ENCODE data around the gene MVB12B.
A peak's percentile ranks its signal among the peaks of the same experiment; 100 is the strongest.

Gene MVB12B

GRCh38 chr9:126398403-126399058 lies 71.9 kb downstream of the MVB12B start:
- Histone ChIP-seq H3K36me3 (ENCODE audit: control insufficient read depth in 1 of 2, insufficient read depth in 2 of 2, low read length in 2 of 2) (peaks cover 42 to 45% of the 10 kb centered on the region in 2 experiments), H3K79me2 (ENCODE audit: control insufficient read depth, insufficient read depth, low read length, poor library complexity) (no peaks in the 10 kb centered on the region), H3K4me1 (ENCODE audit: control insufficient read depth in 1 of 2, insufficient read depth in 2 of 2, low read length in 2 of 2) (peaks cover 0 to 3% of the 10 kb centered on the region in 2 experiments), H4K12ac (ENCODE audit: low read depth, low read length) (no peak overlapping the region), H2AK5ac (ENCODE audit: low read length) (no peak overlapping the region), H3K14ac (ENCODE audit: low read length) (no peak overlapping the region), H3K27me3 (ENCODE audit: insufficient read depth, low read length) (no peaks in the 10 kb centered on the region), H3K18ac (ENCODE audit: low read length) (no peak overlapping the region), H4K8ac (ENCODE audit: low read depth, low read length) (no peak overlapping the region), H2BK12ac (ENCODE audit: low read length) (no peak overlapping the region), H3K9me3 (ENCODE audit: insufficient read depth, low read depth, low read length) (no peaks in the 10 kb centered on the region), H2BK5ac (ENCODE audit: low read depth, low read length, poor library complexity) (no peak overlapping the region), H3K4me2 (ENCODE audit: low read length) (no peak overlapping the region), H2BK120ac (ENCODE audit: insufficient read depth, low read length, poor library complexity) (no peak overlapping the region), H3K9ac (ENCODE audit: low read length) (no peak overlapping the region), H3K4ac (ENCODE audit: low read depth, low read length) (no peak overlapping the region), H3K79me1 (ENCODE audit: low read length) (no peaks in the 10 kb centered on the region), H4K91ac (ENCODE audit: low read depth, low read length) (no peak overlapping the region), H2AFZ (ENCODE audit: insufficient read depth, low read length, poor library complexity) (no peak overlapping the region), H3K23ac (ENCODE audit: low read length) (no peak overlapping the region), H3K27ac (ENCODE audit: low read depth, low read length) (no peak overlapping the region), H3K4me3 (ENCODE audit: low read depth, low read length) (no peak overlapping the region)
- WGBS (ENCODE audit: extremely low coverage, insufficient coverage, insufficient read length): no CpG with 5 or more reads among the region's 25 CpGs
- DNase-seq: peak; percentile 80 to 84

- no peak overlapping the region for H3K9ac ChIP-seq (ENCODE audit: low read length)
- no peak overlapping the region for H4K8ac ChIP-seq (ENCODE audit: low read depth, low read length)
- no peak overlapping the region for H3K4ac ChIP-seq (ENCODE audit: low read depth, low read length)
- no peak overlapping the region for H3K14ac ChIP-seq (ENCODE audit: low read length)
- no peak overlapping the region for H3K27ac ChIP-seq (ENCODE audit: low read depth, low read length)
- H3K23ac ChIP-seq (ENCODE audit: low read length): no peak overlapping the region
- no peak overlapping the region for H2AFZ ChIP-seq (ENCODE audit: insufficient read depth, low read length, poor library complexity)
- H2BK5ac ChIP-seq (ENCODE audit: low read depth, low read length, poor library complexity): no peak overlapping the region
- no peak overlapping the region for H4K12ac ChIP-seq (ENCODE audit: low read depth, low read length)
- no peak overlapping the region for H3K18ac ChIP-seq (ENCODE audit: low read length)
- H2BK12ac ChIP-seq (ENCODE audit: low read length): no peak overlapping the region
- no peak overlapping the region for H4K91ac ChIP-seq (ENCODE audit: low read depth, low read length)
- H3K36me3 ChIP-seq (ENCODE audit: control insufficient read depth in 1 of 2, insufficient read depth in 2 of 2, low read length in 2 of 2): peaks cover 38 to 42% of the 10 kb centered on the region in 2 experiments
- WGBS (ENCODE audit: extremely low coverage, insufficient coverage, insufficient read length): no CpG with 5 or more reads among the region's 8 CpGs
- no peak overlapping the region for H2AK5ac ChIP-seq (ENCODE audit: low read length)
- no peak overlapping the region for H2BK120ac ChIP-seq (ENCODE audit: insufficient read depth, low read length, poor library complexity)
- H3K27me3 ChIP-seq (ENCODE audit: insufficient read depth, low read length): no peaks in the 10 kb centered on the region
- H3K79me1 ChIP-seq (ENCODE audit: low read length): no peaks in the 10 kb centered on the region
- no peak overlapping the region for H3K4me3 ChIP-seq (ENCODE audit: low read depth, low read length)
- H3K4me2 ChIP-seq (ENCODE audit: low read length): no peak overlapping the region
- H3K9me3 ChIP-seq (ENCODE audit: insufficient read depth, low read depth, low read length): no peaks in the 10 kb centered on the region
- DNase-seq: no peak
- no peaks in the 10 kb centered on the region for H3K79me2 ChIP-seq (ENCODE audit: control insufficient read depth, insufficient read depth, low read length, poor library complexity)
- no peaks in the 10 kb centered on the region for H3K4me1 ChIP-seq (ENCODE audit: control insufficient read depth in 1 of 2, insufficient read depth in 2 of 2, low read length in 2 of 2)
These were observed 72.6 kb downstream of the MVB12B start for GRCh38 chr9:126399251-126399650.

- Histone ChIP-seq H4K91ac (ENCODE audit: low read depth, low read length) (no peak overlapping the region), H2BK120ac (ENCODE audit: insufficient read depth, low read length, poor library complexity) (no peak overlapping the region), H3K36me3 (ENCODE audit: control insufficient read depth in 1 of 2, insufficient read depth in 2 of 2, low read length in 2 of 2) (peaks cover 38 to 39% of the 10 kb centered on the region in 2 experiments), H3K18ac (ENCODE audit: low read length) (no peak overlapping the region), H3K4me2 (ENCODE audit: low read length) (no peak overlapping the region), H3K79me1 (ENCODE audit: low read length) (no peaks in the 10 kb centered on the region), H3K14ac (ENCODE audit: low read length) (no peak overlapping the region), H3K4ac (ENCODE audit: low read depth, low read length) (no peak overlapping the region), H4K8ac (ENCODE audit: low read depth, low read length) (no peak overlapping the region), H3K4me3 (ENCODE audit: low read depth, low read length) (no peak overlapping the region), H3K9me3 (ENCODE audit: insufficient read depth, low read depth, low read length) (no peaks in the 10 kb centered on the region), H3K79me2 (ENCODE audit: control insufficient read depth, insufficient read depth, low read length, poor library complexity) (no peaks in the 10 kb centered on the region), H2BK12ac (ENCODE audit: low read length) (no peak overlapping the region), H3K27ac (ENCODE audit: low read depth, low read length) (no peak overlapping the region), H3K23ac (ENCODE audit: low read length) (no peak overlapping the region), H2BK5ac (ENCODE audit: low read depth, low read length, poor library complexity) (no peak overlapping the region), H2AFZ (ENCODE audit: insufficient read depth, low read length, poor library complexity) (no peak overlapping the region), H3K4me1 (ENCODE audit: control insufficient read depth in 1 of 2, insufficient read depth in 2 of 2, low read length in 2 of 2) (no peaks in the 10 kb centered on the region), H3K27me3 (ENCODE audit: insufficient read depth, low read length) (no peaks in the 10 kb centered on the region), H4K12ac (ENCODE audit: low read depth, low read length) (no peak overlapping the region), H2AK5ac (ENCODE audit: low read length) (no peak overlapping the region), H3K9ac (ENCODE audit: low read length) (no peak overlapping the region)
- WGBS (ENCODE audit: extremely low coverage, insufficient coverage, insufficient read length): no CpG with 5 or more reads among the region's 10 CpGs
- no peak for DNase-seq
These were observed 73.2 kb downstream of the MVB12B start for GRCh38 chr9:126399789-126400188.

GRCh38 chr9:126400571-126400970 lies 73.9 kb downstream of the MVB12B start:
- no peak overlapping the region for H3K4me2 ChIP-seq (ENCODE audit: low read length)
- H3K27me3 ChIP-seq (ENCODE audit: insufficient read depth, low read length): no peaks in the 10 kb centered on the region
- no peak overlapping the region for H4K12ac ChIP-seq (ENCODE audit: low read depth, low read length)
- H2BK120ac ChIP-seq (ENCODE audit: insufficient read depth, low read length, poor library complexity): no peak overlapping the region
- no CpG with 5 or more reads among the region's 11 CpGs for WGBS (ENCODE audit: extremely low coverage, insufficient coverage, insufficient read length)
- no peak overlapping the region for H3K14ac ChIP-seq (ENCODE audit: low read length)
- no peak overlapping the region for H3K4ac ChIP-seq (ENCODE audit: low read depth, low read length)
- H3K79me2 ChIP-seq (ENCODE audit: control insufficient read depth, insufficient read depth, low read length, poor library complexity): no peaks in the 10 kb centered on the region
- H3K9me3 ChIP-seq (ENCODE audit: insufficient read depth, low read depth, low read length): no peaks in the 10 kb centered on the region
- H2AK5ac ChIP-seq (ENCODE audit: low read length): no peak overlapping the region
- H3K79me1 ChIP-seq (ENCODE audit: low read length): no peaks in the 10 kb centered on the region
- H4K91ac ChIP-seq (ENCODE audit: low read depth, low read length): no peak overlapping the region
- no peak overlapping the region for H3K18ac ChIP-seq (ENCODE audit: low read length)
- no peak overlapping the region for H2BK12ac ChIP-seq (ENCODE audit: low read length)
- H3K4me1 ChIP-seq (ENCODE audit: control insufficient read depth in 1 of 2, insufficient read depth in 2 of 2, low read length in 2 of 2): no peaks in the 10 kb centered on the region
- H2BK5ac ChIP-seq (ENCODE audit: low read depth, low read length, poor library complexity): no peak overlapping the region
- H3K23ac ChIP-seq (ENCODE audit: low read length): no peak overlapping the region
- H2AFZ ChIP-seq (ENCODE audit: insufficient read depth, low read length, poor library complexity): no peak overlapping the region
- H3K4me3 ChIP-seq (ENCODE audit: low read depth, low read length): no peak overlapping the region
- no peak overlapping the region for H4K8ac ChIP-seq (ENCODE audit: low read depth, low read length)
- H3K27ac ChIP-seq (ENCODE audit: low read depth, low read length): no peak overlapping the region
- H3K9ac ChIP-seq (ENCODE audit: low read length): no peak overlapping the region
- peaks cover 33 to 38% of the 10 kb centered on the region in 2 experiments for H3K36me3 ChIP-seq (ENCODE audit: control insufficient read depth in 1 of 2, insufficient read depth in 2 of 2, low read length in 2 of 2)
- DNase-seq: no peak
